ACC112 (cell line): ENCODE measurements around the gene EID1.
"Not testable (repeated sequence)": the region's sequence is repeated elsewhere in the genome, so short reads cannot be mapped to it uniquely, and the experiment has no call there.

Experiments used
- H2AFZ ChIP-seq: fragments of 200-600 bp; sonication (generic); one replicate; pipeline ENCODE4 v1.6.0; 2017; ENCODE audit warnings: antibody characterized with exemption, low read length; ENCODE audit not compliant: unreplicated experiment
- H3K27ac ChIP-seq: fragments of 200-600 bp; sonication (generic); 2 replicates; pipeline ENCODE4 v1.5.1; 2014; ENCODE audit warnings: low read depth, mild to moderate bottlenecking, antibody characterized with exemption, low read length, moderate library complexity
- H3K27me3 ChIP-seq: fragments of 200-600 bp; sonication (generic); 2 replicates; pipeline ENCODE4 v1.6.1; 2014; ENCODE audit warnings: mild to moderate bottlenecking, antibody characterized with exemption, low read length, moderate library complexity, mixed read lengths; ENCODE audit not compliant: insufficient read depth
- H3K36me3 ChIP-seq: fragments of 200-600 bp; sonication (generic); 2 replicates; pipeline ENCODE4 v1.6.1; 2016; ENCODE audit warnings: mild to moderate bottlenecking, antibody characterized with exemption, low read length, moderate library complexity, mixed read lengths; ENCODE audit not compliant: insufficient read depth
- H3K4me1 ChIP-seq: fragments of 200-600 bp; sonication (generic); one replicate; pipeline ENCODE4 v1.6.1; 2016; ENCODE audit warnings: low read length, mixed read lengths; ENCODE audit not compliant: insufficient read depth, unreplicated experiment, control insufficient read depth
- H3K4me3 ChIP-seq: fragments of 200-600 bp; sonication (generic); 2 replicates; pipeline ENCODE4 v1.5.1; 2014; ENCODE audit warnings: mild to moderate bottlenecking, low read depth, low read length
- H3K79me2 ChIP-seq: fragments of 200-600 bp; sonication (generic); one replicate; pipeline ENCODE4 v1.6.0; 2016; ENCODE audit warnings: low read length; ENCODE audit not compliant: control insufficient read depth, unreplicated experiment, insufficient read depth

EID1 gene

DNA sequence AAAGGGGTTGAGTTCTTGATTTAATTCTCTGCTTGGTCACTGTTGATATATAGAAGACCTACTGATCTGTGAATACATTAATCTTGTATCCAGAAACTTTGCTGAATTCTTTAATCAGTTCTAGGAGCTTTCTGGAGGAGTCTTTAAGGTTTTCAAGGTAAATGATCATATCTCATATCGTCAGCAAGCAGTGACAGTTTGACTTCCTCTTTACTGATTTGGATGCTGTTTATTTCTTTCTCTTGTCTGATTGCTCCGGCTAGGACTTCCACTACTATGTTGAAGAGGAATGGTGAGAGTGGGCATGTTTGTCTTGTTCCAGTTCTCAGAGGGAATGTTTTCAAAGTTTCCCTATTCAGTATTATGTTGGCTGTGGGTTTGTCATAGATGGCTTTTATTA, 31.4 kb downstream of the EID1 start:
- H3K27ac ChIP-seq, H3K79me2 ChIP-seq, H2AFZ ChIP-seq, H3K36me3 ChIP-seq, H3K4me3 ChIP-seq, H3K27me3 ChIP-seq, H3K4me1 ChIP-seq: not testable (repeated sequence)

DNA sequence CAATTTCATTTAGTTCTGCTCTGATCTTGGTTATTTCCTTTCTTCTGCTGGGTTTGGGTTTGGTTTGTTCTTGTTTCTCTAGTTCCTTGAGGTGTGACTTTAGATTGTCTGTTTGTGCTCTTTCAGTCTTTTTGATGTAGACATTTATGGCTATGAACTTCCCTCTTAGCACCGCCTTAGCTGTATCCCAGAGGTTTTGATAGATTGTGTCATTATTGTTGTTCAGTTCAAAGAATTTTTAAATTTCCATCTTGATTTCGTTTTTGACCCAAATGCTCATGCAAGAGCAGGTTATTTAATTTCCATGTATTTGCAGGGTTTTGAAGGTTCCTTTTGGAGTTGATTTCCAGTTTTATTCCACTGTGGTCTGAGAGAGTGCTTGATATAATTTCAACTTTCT, 32.6 kb downstream of the EID1 start:
- not testable (repeated sequence) for H3K27ac ChIP-seq, H3K4me1 ChIP-seq, H3K27me3 ChIP-seq, H3K79me2 ChIP-seq, H3K4me3 ChIP-seq, H3K36me3 ChIP-seq, H2AFZ ChIP-seq

DNA sequence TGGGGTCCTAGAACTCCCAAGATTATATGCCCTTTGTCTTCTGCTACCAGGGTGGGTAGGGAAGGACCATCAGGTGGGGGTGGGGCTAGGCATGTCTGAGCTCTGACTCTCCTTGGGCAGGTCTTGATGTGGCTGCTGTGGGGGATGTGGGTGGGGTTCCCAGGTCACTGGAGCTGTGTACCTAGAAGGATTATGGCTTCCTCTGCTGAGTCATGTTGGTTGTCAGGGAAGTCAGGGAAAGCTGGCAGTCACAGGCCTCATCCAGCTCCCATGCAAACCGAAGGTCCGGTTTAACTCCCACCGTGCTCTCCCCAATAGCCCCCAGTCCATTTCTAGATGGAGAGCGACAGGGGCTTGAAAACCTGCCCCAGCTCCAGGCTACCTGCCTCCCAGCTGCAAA, 35.2 kb downstream of the EID1 start:
- H3K4me3 ChIP-seq: no peak overlapping the region
- H3K4me1 ChIP-seq: no peaks in the 10 kb centered on the region
- no peaks in the 10 kb centered on the region for H3K36me3 ChIP-seq
- H2AFZ ChIP-seq: no peak overlapping the region
- no peaks in the 10 kb centered on the region for H3K27me3 ChIP-seq
- H3K27ac ChIP-seq: no peak overlapping the region
- H3K79me2 ChIP-seq: no peaks in the 10 kb centered on the region

DNA sequence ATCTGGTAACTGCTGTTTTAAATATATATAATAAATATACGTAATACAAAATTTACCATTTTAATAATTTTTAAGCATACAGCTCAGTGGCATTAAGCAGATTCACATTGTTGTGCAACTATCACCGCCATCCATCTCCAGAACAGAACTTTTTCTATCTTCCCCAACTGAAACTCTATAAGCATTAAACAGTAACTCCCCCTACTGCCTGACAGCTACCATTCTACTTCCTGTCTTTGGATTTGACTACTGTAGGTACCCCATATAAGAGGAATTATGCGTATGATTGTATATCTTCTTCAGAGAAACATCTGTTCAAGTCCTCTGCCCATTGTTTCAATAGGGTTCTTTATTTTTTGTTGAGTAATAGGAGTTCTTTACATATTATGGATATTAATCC, 36.8 kb downstream of the EID1 start:
- Histone ChIP-seq H3K36me3 (no peaks in the 10 kb centered on the region), H3K27ac (no peak overlapping the region), H3K4me1 (no peaks in the 10 kb centered on the region), H3K4me3 (no peak overlapping the region), H2AFZ (no peak overlapping the region), H3K79me2 (no peaks in the 10 kb centered on the region), H3K27me3 (no peaks in the 10 kb centered on the region)

DNA sequence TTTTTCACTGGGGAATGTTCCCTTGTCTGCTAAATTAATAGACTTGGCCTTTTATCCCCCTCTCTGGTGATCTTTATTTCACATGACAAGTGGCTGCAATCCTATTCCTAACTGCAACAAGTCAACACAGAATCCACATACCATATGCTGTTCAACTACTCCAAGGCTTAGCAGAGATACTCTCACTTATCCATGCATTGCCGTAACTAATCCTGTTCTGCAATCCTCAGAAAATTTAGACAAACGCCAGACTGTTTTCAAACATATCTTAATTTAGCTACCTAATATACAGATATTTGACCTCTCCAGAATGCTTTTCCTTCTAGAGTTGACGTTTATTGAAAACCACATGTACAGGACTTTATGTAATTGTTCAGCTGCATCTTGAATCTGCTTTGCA, 37.9 kb downstream of the EID1 start:
- Histone ChIP-seq H3K79me2 (no peaks in the 10 kb centered on the region), H2AFZ (no peak overlapping the region), H3K27me3 (no peaks in the 10 kb centered on the region), H3K27ac (no peak overlapping the region), H3K4me3 (no peak overlapping the region), H3K4me1 (no peaks in the 10 kb centered on the region), H3K36me3 (no peaks in the 10 kb centered on the region)

DNA sequence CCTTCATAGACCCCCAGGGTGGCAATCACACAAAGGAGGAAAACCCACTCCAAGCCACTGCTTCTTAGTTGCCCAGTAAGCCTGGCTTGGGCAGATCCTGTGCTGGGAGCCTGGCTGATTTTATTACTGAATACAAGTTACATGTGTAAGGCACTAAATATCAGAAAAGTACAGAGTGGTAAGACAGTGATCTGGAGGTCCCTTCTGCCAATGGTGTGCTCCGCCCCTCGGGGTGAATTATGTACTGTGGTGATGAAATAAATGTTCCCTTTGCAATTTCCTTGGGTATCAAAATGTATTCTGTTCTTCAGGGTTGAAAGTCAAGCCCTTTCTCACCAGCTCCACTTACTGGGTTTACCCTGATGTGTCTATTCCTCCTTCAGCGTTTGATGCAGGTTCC, 38.8 kb downstream of the EID1 start:
- no peaks in the 10 kb centered on the region for H3K79me2 ChIP-seq
- H2AFZ ChIP-seq: no peak overlapping the region
- no peaks in the 10 kb centered on the region for H3K4me1 ChIP-seq
- no peak overlapping the region for H3K4me3 ChIP-seq
- H3K27me3 ChIP-seq: no peaks in the 10 kb centered on the region
- H3K27ac ChIP-seq: no peak overlapping the region
- H3K36me3 ChIP-seq: no peaks in the 10 kb centered on the region

DNA sequence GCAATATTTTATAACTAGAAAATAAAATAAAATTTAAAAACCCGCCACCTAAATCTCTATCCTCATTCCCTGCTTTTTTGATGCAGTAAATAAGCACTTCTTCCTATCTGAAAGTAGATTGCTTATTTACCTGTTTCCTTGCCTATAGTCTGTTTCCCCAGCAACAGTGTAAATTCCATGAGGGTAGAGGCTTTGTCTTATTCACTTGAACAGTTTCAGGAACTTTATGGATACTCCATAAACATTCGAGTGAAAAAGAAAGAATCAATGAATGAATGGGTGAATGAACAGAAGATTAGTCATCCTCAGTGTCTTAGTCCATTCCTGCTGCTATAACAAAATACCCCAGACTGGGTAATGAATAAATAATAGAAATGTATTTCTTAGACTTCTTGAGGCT, 44.1 kb downstream of the EID1 start:
- no peak overlapping the region for H3K4me3 ChIP-seq
- no peak overlapping the region for H3K27ac ChIP-seq
- no peaks in the 10 kb centered on the region for H3K79me2 ChIP-seq
- no peaks in the 10 kb centered on the region for H3K27me3 ChIP-seq
- H3K36me3 ChIP-seq: no peaks in the 10 kb centered on the region
- peaks cover 12% of the 10 kb centered on the region for H3K4me1 ChIP-seq
- no peak overlapping the region for H2AFZ ChIP-seq

DNA sequence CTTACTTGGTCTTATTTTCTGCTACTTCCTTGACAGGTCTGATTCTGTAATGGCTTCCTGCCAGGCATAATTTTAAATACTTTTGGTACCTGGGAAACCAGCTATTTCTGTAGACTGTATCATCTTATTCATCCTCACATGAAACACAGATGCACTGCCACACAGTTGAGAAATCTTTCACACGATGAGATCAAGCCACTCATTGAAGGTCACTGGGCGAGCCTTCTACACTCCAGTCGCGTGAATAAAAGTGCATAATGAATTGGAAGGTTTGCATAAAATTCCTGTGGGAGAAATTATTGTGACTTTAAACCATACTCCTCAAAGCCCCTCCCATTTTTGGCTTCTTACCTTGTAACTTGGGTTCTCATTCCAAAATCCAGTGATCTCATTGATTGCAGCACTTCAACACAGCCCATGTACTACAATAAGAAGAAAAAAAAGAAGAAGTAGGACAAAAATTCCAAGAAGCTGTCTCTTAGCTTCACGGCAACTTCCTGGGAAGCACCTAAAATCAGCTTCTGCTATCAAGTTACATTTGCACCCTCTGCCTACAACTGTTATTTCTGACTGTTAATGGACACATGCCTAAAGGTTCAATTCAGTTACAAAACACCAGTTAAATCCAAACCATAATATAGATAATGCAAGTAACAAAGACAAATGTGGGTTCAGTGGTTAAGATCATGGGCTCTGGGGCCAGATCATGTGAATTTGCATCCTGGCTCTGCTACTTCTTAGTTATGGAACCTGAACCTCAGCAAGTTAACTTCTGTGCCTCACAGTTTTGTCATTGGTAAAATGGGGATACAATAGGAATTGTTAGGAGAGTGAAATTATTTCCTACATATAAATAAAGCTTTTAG, 46.8 kb downstream of the EID1 start:
- Histone ChIP-seq H3K79me2 (no peaks in the 10 kb centered on the region), H3K4me3 (no peak overlapping the region), H2AFZ (no peak overlapping the region), H3K27me3 (no peaks in the 10 kb centered on the region), H3K4me1 (peaks cover 12% of the 10 kb centered on the region), H3K27ac (peak overlapping the region; percentile 82; the same call in 1 of the 2 replicates), H3K36me3 (no peaks in the 10 kb centered on the region)

DNA sequence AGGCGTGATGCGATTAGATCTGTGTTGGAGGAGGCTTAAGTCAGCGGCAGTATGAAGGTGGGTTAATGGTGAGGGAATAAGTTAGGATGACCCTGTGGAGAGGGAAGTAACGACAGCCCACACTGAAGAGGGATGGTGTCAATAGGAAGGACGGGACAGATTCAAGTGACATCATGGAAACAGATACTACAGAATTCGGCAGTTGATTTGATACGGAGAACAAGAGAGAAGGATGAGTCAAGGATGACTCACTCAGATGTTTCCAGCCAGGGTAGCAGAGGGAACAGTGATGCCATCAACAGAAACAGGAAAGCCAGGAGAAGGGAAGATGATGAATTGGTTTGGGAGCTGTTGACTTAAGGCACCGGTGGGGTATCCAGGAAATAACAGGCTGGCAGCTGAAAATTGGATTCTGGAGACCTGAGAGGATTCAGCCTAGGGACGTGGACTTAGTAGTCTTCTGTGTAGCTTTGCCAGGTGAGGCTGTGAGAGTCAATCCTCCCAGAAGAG, 47.8 kb downstream of the EID1 start:
- H2AFZ ChIP-seq: peak overlapping the region; percentile 48
- no peaks in the 10 kb centered on the region for H3K27me3 ChIP-seq
- H3K4me3 ChIP-seq: peak overlapping the region; percentile 34; the same call in 1 of the 2 replicates
- peaks cover 12% of the 10 kb centered on the region for H3K4me1 ChIP-seq
- H3K79me2 ChIP-seq: no peaks in the 10 kb centered on the region
- H3K36me3 ChIP-seq: no peaks in the 10 kb centered on the region
- peak overlapping the region; percentile 82 for H3K27ac ChIP-seq

DNA sequence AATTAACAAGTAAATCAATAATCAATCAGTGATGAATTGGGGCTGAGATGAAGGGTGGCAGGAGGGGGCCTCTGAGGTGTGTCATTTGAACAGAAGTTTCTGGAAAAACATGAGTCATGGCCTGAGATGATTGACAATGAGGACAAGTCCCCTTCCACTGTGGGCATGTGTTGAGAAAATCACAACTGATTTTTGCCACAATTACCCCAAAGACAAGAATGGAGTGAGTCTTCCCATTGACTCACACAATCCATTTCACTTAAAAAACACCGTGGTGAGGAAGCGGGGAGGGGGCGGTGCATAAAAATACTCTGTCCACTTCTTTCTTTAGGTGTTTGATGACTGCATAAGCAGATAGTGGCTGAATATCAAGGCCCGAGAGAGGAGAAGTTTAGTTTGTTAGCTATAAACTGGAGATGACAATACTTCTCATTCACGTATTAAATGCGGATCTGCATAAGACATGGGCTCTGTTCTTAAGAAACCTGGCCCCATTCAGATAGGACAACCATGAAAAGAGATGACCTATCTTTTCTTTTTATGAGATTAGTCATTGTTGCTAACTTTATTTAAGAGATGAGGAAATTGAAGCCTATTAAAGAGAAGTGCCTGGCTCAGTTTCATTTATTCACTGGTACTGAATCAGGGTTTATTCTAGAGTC, 51.1 kb downstream of the EID1 start:
- Histone ChIP-seq H3K27ac (no peak overlapping the region), H3K36me3 (no peaks in the 10 kb centered on the region), H3K79me2 (no peaks in the 10 kb centered on the region), H2AFZ (no peak overlapping the region), H3K4me3 (no peak overlapping the region), H3K4me1 (peaks cover 12% of the 10 kb centered on the region), H3K27me3 (no peaks in the 10 kb centered on the region)

DNA sequence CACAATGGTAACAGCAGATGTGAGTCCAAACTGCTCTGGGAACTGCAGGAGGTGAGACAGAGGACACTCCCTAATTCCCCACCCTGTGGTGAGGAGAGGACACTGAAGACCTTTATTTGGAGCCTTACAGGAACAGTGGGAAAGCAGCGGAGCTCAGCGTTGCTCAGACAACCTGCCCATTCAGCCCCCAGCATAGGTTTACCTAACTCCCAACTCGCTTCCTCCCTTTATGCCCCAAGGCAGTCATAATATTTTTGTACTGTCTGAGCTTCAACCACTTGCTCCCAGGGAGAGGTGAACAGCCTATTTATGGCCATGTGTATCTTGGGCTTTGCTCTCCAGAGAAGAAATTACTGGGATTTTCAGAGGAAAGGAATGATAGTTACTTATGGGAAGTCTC, 51.7 kb downstream of the EID1 start:
- H2AFZ ChIP-seq: no peak overlapping the region
- H3K27ac ChIP-seq: no peak overlapping the region
- no peaks in the 10 kb centered on the region for H3K27me3 ChIP-seq
- no peaks in the 10 kb centered on the region for H3K79me2 ChIP-seq
- H3K4me3 ChIP-seq: no peak overlapping the region
- H3K4me1 ChIP-seq: peaks cover 12% of the 10 kb centered on the region
- H3K36me3 ChIP-seq: no peaks in the 10 kb centered on the region
